Measurements from ENCODE around the gene HACL1.
"Not testable (repeated sequence)": the region's sequence is repeated elsewhere in the genome, so short reads cannot be mapped to it uniquely, and the experiment has no call there.

The HACL1 gene

DNA sequence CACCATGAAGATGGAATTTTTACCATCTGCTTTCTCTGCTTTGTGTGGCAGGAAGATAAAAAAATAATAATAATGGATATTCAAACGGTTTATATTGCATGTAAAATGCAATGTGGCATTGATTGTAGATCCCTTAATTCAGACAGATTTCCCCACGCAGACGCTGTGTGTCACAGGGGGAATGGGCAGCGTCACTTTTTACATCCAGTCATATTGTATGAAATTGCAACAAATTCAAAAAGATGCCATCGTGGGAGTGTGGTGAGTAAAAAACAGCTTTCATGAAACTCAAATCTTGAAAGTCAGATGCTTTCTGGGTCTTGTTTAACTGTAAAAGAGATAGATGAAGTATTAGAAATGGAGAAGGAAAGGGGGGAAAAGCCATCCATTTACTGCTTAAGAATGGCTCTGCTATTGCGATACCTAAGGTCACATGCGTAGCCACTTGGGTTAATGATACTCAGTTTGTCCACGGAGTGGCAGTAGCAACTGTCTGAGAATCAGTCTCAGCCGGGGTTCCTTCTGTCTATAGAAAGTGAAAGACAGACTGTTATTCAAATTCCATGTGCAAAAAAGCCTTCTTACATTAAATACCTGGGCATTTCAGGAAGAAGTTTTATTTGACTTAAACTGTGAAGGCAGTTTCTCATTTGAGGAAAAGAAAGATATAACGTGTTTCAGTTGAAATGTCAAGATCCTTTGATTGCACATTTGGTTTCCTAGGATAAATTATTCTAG, 28.7 kb upstream of the HACL1 start:
- DNase-seq: peak; percentile 81

DNA sequence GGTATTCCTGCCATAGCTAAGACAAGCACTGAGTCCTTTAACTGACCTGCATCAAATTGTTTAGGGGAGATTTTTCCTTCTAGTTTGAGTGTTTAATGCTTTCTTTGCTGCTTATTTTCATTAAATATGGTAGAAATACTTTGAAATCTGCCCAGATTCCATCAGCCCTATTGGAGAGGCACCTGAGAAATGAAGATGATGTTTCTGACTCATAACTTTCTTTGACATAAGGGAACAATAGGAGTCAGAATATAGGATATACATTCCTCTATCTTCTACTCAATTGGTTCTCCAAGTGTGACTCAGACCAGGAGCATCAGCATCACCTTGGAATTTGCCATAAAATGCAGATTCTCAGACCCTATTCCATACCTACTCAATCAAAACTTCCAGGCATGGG, 27.6 kb upstream of the HACL1 start:
- DNase-seq: no peak

DNA sequence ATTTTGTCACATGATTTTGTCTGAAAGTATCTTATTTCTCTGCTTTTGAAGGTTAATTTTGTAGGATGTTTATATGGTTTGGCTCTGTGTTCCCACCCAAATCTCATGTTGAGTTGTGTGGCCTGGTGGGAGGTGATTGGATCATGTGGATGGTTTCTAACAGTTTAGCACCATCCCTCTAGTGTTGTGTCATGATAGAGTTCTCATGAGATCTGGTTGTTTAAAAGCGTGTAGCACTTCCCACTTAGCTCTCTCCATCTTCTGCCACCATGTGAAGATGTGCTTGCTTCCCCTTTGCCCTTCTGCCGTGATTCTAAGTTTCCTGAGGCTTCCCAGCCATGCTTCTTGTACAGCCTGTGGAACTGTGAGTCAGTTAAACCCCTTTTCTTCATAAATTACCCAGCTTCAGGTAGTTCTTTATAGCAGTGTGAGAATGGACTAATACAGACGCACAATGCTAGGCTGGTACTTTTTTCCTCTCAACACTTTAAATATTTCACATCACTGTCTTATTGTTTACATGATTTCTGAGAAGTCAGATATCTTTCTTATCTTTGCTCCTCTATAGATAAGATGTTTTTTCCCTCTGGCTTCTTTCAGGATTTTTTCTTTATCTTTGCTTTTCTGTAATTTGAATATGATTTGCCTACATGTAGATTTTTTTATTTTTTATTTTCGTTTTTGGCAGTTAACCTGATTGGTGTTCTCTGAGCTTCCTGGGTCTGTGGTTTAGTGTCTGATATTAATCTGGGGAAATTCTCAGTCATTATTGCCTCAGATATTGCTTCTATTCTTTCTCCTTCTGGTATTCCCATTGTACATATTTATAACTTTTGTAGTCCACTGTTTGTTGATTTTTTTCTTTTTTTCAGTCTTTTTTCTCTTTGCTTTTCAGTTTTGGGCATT, 22.4 kb upstream of the HACL1 start:
- DNase-seq: peak; percentile 48

DNA sequence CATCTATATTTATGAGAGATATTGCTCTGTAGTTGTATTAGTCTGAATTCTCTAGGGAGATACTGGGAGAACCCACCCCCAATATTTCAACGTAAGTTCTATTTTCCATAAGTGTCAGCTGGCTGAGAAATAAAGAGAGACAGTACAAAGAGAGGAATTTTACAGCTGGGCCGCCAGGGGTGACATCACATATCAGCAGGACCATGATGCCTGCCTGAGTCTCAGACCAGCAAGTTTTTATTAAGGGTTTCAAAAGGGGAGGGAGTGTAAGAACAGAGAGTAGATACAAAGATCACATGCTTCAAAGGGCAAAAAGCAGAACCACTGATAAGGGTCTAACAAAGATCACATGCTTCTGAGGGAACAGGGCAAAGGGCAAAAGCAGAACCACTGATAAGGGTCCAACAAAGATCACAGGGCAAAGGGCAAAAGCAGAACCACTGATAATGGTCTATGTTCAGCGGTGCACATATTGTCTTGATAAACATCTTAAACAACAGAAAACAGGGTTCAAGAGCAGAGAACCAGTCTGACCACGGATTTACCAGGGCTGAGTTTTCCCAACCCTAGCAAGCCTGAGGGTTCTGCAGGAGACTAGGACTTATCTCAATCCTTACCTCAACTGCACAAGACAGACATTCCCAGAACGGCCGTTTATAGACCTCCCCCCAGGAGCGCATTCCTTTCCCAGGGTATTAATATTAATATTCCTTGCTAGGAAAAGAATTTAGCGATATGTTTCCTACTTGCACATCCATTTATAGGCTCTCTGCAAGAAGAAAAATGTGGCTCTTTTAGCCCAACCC, 18.5 kb upstream of the HACL1 start:
- not testable (repeated sequence) for DNase-seq

DNA sequence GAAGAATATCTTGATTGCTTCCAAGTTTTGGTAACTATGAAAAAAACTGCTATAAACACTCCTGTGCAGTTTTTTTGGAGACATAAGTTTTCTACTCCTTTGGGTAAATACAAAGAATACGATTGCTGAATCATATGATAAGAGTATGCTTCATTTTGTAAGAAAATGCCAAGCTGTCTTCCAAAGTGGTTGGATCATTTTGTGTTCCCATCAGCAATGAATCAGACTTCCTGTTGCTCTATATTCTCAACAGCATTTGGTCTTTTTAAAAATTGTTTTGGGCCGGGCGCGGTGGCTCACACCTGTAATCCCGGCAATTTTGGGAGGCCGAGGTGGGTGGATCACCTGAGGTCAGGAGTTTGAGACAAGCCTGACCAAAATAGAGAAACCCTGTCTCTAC, 14.7 kb upstream of the HACL1 start:
- DNase-seq: no peak

DNA sequence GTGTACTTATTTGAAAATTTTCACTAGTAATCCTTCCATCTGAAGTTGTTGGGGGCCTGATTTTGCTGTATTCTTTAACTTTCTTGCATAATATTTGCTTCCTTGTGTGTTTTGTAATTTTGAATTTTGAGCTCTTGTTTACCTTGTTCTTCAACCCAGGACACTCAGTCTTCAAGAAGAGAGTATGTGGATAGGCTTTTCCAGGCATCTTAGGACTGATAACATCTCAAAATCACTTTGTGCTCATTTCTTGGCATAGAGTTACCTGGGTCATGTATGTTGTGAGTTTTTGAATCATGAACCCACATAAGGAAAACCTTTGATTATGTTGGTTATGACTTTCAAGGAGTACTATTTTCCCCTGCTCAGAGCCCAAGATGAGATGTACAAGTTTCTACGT, 13.6 kb upstream of the HACL1 start:
- DNase-seq: no peak

DNA sequence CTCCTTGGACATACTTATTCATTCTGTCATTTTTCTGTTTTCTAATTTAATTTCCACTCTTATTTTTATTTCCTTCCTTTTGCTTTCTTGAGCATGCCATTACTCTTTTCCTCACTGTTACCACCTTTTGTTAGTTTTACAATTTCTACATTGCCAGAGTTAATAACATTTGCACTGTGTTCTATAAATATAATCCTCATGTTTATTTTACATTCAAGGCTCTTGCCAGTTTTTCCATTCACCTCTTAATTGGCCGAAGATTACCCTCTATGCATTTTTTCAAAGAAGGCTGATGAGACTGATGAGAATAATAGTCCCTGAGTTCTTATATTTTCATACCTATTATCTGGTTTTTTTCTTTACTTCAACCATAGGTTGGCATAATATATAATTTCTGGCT, 10.6 kb upstream of the HACL1 start:
- no peak for DNase-seq

DNA sequence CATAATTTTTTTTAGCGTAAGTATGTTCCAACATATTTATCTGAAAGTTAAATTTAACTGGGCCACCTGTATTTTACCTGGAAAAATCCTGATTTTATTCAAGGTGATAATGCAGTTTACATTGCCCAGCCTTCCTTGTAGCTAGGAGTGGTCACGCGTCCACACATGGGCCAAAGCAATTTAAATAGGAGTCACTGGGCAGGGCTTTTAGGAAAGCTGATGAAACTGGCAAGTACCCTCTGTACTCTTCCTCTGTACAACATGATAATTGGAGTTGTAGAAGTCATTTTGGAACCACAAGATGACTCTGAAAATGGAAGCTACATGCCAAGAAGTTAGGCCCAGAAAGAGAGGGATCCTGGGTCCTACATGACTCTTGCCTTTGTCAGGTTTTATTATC, 9.6 kb upstream of the HACL1 start:
- no peak for DNase-seq

DNA sequence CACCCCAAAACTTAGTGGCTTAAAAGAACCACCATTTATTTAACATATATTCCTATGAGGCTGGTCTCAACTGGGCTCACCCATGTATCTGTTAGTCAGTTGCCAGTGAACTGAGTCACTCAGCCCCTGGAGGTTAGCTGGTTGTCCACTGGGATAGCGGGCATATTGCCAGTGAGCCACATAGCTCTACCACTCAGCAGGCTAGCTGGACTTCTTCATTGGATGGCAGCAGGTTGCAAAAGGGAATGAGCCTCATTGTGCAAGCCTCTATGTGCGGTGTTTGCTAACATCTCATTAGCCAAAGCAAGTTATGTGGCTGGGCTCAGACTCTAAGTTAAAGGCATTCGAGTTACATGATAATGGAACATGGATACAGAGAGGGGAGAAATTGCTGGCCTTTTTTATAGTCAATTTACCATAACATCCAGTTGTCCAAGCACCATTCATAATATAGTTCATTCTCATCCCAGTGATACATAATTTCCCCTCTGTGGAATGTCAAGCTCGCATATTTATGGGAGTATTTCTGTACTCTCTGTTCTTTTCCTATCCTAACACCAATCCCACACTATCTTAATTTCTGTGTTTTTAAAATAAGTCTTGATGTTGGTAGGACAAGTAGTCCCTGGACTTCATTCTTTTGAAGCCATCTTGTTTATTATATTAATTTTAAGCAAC, 8.9 kb upstream of the HACL1 start:
- no peak for DNase-seq

DNA sequence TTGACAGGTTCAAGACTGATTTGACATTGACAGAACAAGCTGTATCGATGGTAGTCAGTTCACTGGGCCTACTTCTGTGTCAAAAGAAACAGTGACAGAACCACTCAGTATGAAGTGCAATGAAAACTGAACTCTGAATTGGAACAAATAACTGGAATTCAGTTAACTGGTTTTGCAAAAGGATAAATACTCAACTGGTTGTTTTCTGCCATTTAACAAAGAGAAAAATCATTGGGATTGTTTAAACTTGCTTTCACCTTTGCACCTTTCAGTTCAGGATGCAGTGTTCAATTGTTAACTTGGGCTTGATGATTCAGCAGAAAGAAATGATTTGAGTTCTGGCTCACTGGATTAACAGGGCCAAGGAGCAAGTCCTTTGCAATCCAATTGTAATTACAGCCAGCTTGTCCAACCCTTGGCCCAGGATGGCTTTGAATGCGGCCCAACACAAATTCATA, 5.1 kb upstream of the HACL1 start:
- no peak for DNase-seq

DNA sequence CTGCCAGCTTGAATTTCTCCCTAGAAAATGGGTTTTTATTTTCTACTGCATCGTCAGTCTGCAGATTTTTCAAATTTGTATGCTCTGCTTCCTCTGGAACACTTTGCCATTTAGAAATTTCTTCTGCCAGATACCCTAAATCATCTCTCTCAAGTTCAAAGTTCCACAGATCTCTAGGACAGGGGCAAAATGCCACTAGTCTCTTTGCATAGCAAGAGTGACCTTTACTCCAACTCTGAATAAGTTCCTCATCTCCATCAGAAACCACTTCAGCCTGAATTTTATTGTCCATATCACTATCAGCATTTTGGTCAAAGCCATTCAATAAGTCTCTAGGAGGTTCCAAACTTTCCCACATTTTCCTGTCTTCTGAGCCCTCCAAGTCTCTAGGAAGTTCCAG, 3.2 kb upstream of the HACL1 start:
- DNase-seq: not testable (repeated sequence)

DNA sequence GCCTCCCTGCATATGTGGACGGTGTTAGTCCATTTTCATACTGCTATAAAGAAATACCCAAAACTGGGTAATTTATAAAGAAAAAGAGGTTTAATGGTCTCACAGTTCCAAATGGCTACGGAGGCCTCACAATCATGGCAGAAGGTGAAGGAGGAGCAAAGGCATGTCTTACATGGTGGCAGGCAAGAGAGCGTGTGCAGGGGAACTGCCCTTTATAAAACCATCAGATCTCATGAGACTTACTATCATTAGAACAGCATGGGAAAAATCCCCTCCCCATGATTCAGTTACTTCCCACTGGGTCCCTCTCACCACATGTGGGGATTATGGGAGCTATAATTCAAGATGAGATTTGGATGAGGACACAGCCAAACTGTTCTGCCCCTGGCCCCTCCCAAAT, 1.4 kb upstream of the HACL1 start:
- DNase-seq: not testable (repeated sequence)

DNA sequence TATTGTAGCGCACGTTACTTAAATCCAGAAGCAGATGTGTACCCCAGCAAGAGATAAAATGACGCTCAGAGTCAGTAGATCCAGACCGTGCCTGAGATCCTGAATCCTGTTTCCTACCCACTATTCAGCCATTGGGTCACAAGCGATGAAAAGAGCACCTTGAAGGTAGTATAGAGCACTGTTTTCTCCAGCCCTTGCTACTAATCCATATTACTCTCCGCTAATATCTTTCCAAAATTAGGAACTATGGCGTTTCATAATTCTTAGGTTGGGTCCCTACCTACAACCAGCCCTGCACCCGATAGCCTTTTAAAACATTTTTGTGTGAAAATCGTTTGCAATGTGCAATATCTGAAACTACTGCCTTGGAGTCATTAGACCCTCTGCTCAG, 772 bp upstream of the HACL1 start:
- DNase-seq: no peak

DNA sequence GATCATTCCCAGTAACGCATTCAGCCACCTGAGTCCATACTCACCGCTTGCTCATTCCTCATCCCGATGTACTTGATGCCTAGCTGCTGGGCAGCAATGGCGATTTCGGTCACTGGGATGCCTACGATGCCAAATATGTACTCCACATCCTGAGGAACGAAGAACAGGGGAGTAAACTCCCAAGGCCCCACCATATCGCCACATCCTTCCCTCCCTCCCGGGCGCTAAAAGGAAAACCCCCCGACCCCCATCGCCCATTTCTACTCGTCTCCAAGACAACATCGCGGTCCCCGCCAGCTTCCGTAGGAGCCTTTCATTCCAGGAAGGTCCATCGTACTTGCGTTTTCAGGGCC, 347 bp downstream of the HACL1 start:
- no peak for DNase-seq

DNA sequence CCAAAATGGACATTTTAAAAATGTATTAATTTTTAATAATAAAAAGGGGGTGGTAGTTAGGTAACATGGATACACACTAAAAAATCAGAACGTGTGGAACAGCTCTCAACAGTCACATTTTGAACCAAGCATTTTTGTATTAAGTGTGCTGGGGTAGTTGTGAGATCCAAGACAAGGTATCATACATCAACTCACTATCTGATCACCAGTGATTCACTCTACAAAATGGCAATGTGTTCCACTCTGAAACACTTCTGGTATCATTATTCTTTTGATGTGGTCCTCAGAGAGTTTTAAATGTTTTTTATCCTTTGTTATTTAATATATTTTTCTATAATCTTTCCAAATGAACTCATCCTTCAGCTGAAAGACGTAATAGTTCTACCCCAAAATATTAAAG, 5.4 kb downstream of the HACL1 start:
- no peak for DNase-seq

DNA sequence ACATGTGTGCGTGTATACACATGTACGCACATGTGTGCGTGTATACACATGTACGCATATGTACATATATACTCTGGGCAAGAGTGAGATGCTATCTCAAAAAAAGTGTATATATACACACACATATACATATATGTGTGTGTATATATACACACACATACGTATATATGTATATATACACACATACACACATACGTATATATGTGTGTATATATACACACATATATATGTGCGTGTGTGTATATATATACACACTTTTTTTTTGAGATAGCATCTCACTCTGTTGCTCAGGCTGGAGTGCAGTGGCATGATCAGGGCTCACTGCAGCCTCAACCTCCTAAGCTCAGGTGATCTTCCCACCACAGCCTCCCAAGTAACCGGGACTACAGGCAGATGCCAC, 8.4 kb downstream of the HACL1 start:
- no peak for DNase-seq

DNA sequence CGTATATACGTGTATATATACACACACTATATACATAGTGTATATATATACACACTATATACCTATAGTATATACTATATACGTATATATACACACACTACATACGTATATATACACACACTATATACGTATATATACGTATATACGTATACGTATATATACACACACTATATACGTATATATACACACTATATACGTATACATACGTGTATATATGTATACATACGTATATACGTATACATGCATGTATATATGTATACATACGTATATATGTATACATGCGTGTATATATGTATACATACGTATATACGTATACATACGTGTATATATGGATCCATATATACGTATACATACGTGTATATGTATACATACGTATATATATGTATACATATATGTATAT, 9.4 kb downstream of the HACL1 start:
- DNase-seq: no peak

DNA sequence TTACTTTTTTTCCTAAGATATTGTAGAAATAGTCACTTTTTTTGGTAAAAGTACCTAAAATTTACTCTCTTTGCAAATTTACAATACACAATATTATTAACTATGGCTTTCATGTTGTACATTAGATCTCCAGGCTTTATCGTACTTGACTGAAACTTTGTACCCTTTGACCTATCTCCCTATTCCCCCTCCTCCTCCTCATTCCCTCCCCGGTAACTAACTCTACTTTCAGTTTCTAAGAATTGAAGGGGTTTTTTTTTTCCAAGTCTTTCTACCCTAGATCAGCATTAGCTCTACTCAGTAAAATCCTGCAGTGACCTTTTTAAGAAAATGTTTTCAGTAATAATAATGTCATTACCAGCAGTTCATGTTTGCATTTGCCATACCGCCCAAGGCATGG, 10.1 kb downstream of the HACL1 start:
- DNase-seq: no peak

DNA sequence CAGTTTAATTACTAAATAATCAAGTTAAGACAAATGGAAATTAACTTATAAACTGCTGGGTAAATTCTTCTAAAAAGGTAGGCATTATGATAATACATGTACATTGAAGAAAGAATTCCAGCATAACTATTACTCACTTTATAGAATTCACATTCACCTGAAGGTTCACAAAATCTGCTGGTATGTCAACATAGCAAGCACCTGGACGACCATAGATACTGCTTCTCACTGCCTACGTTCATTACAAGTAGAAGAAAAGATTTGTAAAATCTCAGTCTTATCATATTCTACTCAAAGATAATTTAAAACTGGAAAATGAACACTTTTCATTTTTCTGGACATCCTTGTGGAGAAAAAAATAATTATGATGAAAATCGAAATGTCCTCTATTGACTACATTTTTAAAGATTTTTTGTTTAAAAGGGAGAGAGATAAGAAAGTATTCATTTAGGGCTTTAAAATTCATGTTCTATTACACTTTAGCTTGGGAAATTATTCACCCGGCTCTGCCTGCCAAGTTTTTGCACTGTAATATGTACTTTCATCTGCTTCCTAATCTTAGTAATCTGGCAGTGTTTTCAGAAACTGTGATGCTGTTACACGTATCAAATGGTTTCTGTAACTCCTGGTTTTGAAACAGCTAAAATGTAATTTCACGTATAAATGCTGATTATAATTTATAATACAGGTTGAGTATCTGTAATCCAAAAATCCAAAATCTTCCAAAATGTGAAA, 16.1 kb downstream of the HACL1 start:
- no peak for DNase-seq

DNA sequence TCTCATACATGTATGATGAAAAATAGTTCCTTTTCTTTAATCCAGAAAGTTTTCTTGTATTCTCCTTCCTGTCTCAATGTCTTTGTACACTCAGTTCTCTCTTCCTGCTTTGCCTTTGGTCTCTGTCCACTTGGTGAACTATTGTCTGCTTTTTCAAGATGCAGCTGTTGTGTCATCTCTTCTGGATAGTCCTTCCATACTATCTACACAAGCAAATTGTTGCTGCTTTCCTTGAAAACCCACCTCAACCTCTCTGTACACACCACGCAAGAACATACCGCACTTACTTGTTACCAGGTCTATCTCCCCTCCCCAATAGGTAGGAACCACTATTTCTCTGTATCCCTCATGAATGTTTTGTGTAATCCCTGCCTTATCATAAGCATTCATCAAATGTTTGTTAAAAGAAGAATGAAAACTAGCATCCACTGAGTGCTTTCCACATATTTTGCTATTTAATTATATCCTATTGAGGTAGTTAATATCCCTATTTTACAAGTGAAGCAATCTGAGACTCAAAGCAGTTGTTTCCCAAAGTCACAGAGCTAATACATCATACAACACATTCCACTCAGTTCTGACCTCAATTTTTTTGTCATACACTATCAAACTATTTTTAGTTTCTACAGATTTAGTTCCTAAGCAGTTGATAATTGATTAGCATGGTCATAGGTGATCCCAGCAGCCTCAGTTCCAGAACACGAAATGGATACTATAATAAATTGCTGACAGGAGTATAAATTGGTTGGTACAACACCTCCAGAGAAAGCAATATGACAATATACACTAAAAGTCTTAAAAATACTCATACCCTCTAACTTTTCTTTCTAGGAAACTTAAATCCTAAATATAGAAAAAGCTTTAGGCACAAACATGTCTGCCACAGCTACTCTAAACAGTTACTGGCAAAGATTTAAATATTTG, 19.6 kb downstream of the HACL1 start:
- no peak for DNase-seq

DNA sequence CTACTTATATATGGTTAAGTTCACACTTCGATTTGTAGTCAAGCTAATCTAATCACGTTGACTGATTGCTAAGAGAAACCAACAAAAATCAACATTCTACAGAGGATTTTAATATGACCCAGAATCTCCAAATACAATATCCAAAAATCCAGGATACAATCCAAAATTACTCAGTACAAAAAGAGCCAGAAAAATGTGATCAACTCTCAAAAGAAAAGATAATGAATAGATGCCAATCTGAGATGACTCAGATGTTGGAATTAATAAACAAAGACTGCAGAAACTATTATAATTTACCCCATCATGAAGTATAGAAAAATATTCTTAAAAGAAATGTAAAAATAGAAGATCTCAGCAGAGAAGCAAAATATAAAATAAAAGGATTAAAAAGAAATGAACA, 22.3 kb downstream of the HACL1 start:
- no peak for DNase-seq

Data from CD4-positive, alpha-beta T cell treated with Interleukin-12 subunit alpha and Interleukin-12 subunit beta, for 1 hour (primary cell).